H9 (cell line): ENCODE data around the gene KBTBD13. TPM values are rescaled to one million over a fixed set of nuclear protein-coding genes. Genes with fewer than 3 reads are reported as not detected.

Experiments
- DNase-seq: peaks from one replicate; pipeline ENCODE4 v3.0.0-alpha.2; 2017
- H2AFZ ChIP-seq: one replicate; pipeline ENCODE4 v1.6.1; 2013; ENCODE audit warnings: mild to moderate bottlenecking, low read length, control low read depth, moderate library complexity
- H2AK5ac ChIP-seq: 2 replicates; pipeline ENCODE4 v1.6.1; 2013; ENCODE audit warnings: low read length, control low read depth, mixed read lengths; ENCODE audit not compliant: insufficient read length
- H2BK120ac ChIP-seq: one replicate; pipeline ENCODE4 v1.6.1; 2013; ENCODE audit warnings: low read depth, mild to moderate bottlenecking, low read length, control low read depth, inconsistent platforms; ENCODE audit not compliant: poor library complexity, severe bottlenecking
- H2BK12ac ChIP-seq: 2 replicates; pipeline ENCODE4 v1.6.1; 2013; ENCODE audit warnings: low read length, control low read depth, mixed read lengths, low read depth; ENCODE audit not compliant: insufficient read length
- H2BK15ac ChIP-seq: 2 replicates; pipeline ENCODE4 v1.6.1; 2013; ENCODE audit warnings: low read depth, low read length, control low read depth
- H2BK20ac ChIP-seq: one replicate; pipeline ENCODE4 v1.6.1; 2013; ENCODE audit warnings: low read depth, mild to moderate bottlenecking, low read length, control low read depth, inconsistent platforms; ENCODE audit not compliant: poor library complexity, severe bottlenecking
- H2BK5ac ChIP-seq: 2 replicates; pipeline ENCODE4 v1.6.1; 2013; ENCODE audit warnings: low read length, control low read depth, mixed read lengths; ENCODE audit not compliant: insufficient read length
- H3K14ac ChIP-seq: 2 replicates; pipeline ENCODE4 v1.6.1; 2013; ENCODE audit warnings: low read length, control low read depth; ENCODE audit not compliant: insufficient read depth
- H3K18ac ChIP-seq: 2 replicates; pipeline ENCODE4 v1.6.1; 2013; ENCODE audit warnings: low read depth, mild to moderate bottlenecking, mixed read lengths, low read length, control low read depth; ENCODE audit not compliant: insufficient read length
- H3K23ac ChIP-seq: 2 replicates; pipeline ENCODE4 v1.6.1; 2013; ENCODE audit warnings: low read length, control low read depth, mixed read lengths, low read depth; ENCODE audit not compliant: insufficient read length
- H3K23me2 ChIP-seq: 2 replicates; pipeline ENCODE4 v1.6.1; 2013; ENCODE audit warnings: low read depth, mild to moderate bottlenecking, mixed read lengths, low read length, control low read depth; ENCODE audit not compliant: insufficient read length, poor library complexity, severe bottlenecking
- H3K27ac ChIP-seq: 2 replicates; pipeline ENCODE4 v1.5.1; 2013; ENCODE audit warnings: low read length, control low read depth, mixed read lengths, low read depth; ENCODE audit not compliant: insufficient read length
- H3K27me3 ChIP-seq: 2 replicates; pipeline ENCODE4 v1.6.1; 2013; ENCODE audit warnings: low read length, control low read depth, inconsistent platforms; ENCODE audit not compliant: insufficient read depth
- H3K4ac ChIP-seq: 2 replicates; pipeline ENCODE4 v1.6.1; 2013; ENCODE audit warnings: low read depth, mild to moderate bottlenecking, control low read depth, inconsistent platforms, low read length, moderate library complexity
- H3K4me1 ChIP-seq: 2 replicates; pipeline ENCODE4 v1.6.1; 2013; ENCODE audit warnings: low read length, control low read depth, inconsistent platforms; ENCODE audit not compliant: insufficient read depth
- H3K4me2 ChIP-seq: 2 replicates; pipeline ENCODE4 v1.6.1; 2013; ENCODE audit warnings: low read length, control low read depth, mixed read lengths; ENCODE audit not compliant: insufficient read length, insufficient read depth
- H3K56ac ChIP-seq: 2 replicates; pipeline ENCODE4 v1.6.1; 2013; ENCODE audit warnings: low read depth, mild to moderate bottlenecking, mixed read lengths, low read length, control low read depth; ENCODE audit not compliant: insufficient read length
- H3K79me1 ChIP-seq: 2 replicates; pipeline ENCODE4 v1.6.1; 2013; ENCODE audit warnings: low read depth, mild to moderate bottlenecking, moderate library complexity, low read length, control low read depth, inconsistent platforms; ENCODE audit not compliant: insufficient read depth, poor library complexity, severe bottlenecking
- H3K79me2 ChIP-seq: 2 replicates; pipeline ENCODE4 v1.6.1; 2013; ENCODE audit warnings: low read length, control low read depth, inconsistent platforms; ENCODE audit not compliant: insufficient read depth
- H3K9ac ChIP-seq: 2 replicates; pipeline ENCODE4 v1.6.1; 2013; ENCODE audit warnings: low read length, control low read depth, mixed read lengths; ENCODE audit not compliant: insufficient read length; ENCODE audit errors: extremely low read depth
- H3K9me3 ChIP-seq: one replicate; pipeline ENCODE4 v1.6.1; 2013; ENCODE audit warnings: low read depth, low read length, inconsistent platforms; ENCODE audit not compliant: control insufficient read depth
- H3T11ph ChIP-seq: one replicate; pipeline ENCODE4 v1.6.1; 2013; ENCODE audit warnings: mild to moderate bottlenecking, low read length, control low read depth, inconsistent platforms
- H4K20me1 ChIP-seq: one replicate; pipeline ENCODE4 v1.6.1; 2013; ENCODE audit not compliant: control insufficient read depth, insufficient read length, insufficient read depth
- H4K5ac ChIP-seq: 2 replicates; pipeline ENCODE4 v1.6.1; 2013; ENCODE audit warnings: low read depth, mild to moderate bottlenecking, mixed read lengths, low read length, control low read depth; ENCODE audit not compliant: insufficient read length
- H4K8ac ChIP-seq: replicated peaks from 2 replicates; pipeline ENCODE4 v1.6.1; 2013; ENCODE audit warnings: low read length, control low read depth, mixed read lengths, low read depth; ENCODE audit not compliant: insufficient read length
- H4K91ac ChIP-seq: 2 replicates; pipeline ENCODE4 v1.6.1; 2013; ENCODE audit warnings: low read depth, mild to moderate bottlenecking, moderate library complexity, mixed read lengths, low read length, control low read depth; ENCODE audit not compliant: insufficient read length
- H3K27ac Mint-ChIP-seq, 3 experiments: 2 replicates in 2 of 3; 3 replicates in 1 of 3; pipeline ENCODE4 v1.8.0; 2020 to 2021; ENCODE audit warnings: mixed read lengths in 3 of 3, mild to moderate bottlenecking in 1 of 3, moderate library complexity in 1 of 3
- H3K27me3 Mint-ChIP-seq: 2 replicates; pipeline ENCODE4 v1.8.0; 2021; ENCODE audit warnings: low read depth, mild to moderate bottlenecking, moderate library complexity, mixed read lengths
- H3K36me3 Mint-ChIP-seq, 3 experiments: 2 replicates in 2 of 3; 3 replicates in 1 of 3; pipeline ENCODE4 v1.8.0; 2020 to 2021; ENCODE audit warnings: low read depth in 3 of 3, mixed read lengths in 3 of 3; ENCODE audit not compliant: insufficient read depth in 1 of 3
- H3K4me1 Mint-ChIP-seq, 2 experiments: 2 replicates each; pipeline ENCODE4 v1.8.0; 2020; ENCODE audit warnings: mixed read lengths in 2 of 2
- H3K4me3 Mint-ChIP-seq, 2 experiments: 2 replicates in 1 of 2; 3 replicates in 1 of 2; pipeline ENCODE4 v1.8.0; 2020 to 2021; ENCODE audit warnings: mild to moderate bottlenecking in 2 of 2, mixed read lengths in 2 of 2, moderate library complexity in 1 of 2
- H3K9me3 Mint-ChIP-seq, 2 experiments: 2 replicates in 1 of 2; 3 replicates in 1 of 2; pipeline ENCODE4 v1.8.0; 2020; ENCODE audit warnings: mild to moderate bottlenecking in 2 of 2, mixed read lengths in 2 of 2, moderate library complexity in 1 of 2
- CTCF ChIP-seq: fragments of 200-600 bp; sonication (generic); conservative IDR thresholded peaks from 3 replicates; pipeline ENCODE4 v1.8.0; 2021; ENCODE audit warnings: antibody characterized with exemption, mild to moderate bottlenecking
- WGBS: extraction: QIAGEN DNeasy Blood & Tissue Kit; methylation state at CpG from one replicate; pipeline ENCODE4 v1.1.7; 2013; ENCODE audit warnings: missing lambda C conversion rate, low lambda C conversion rate, mixed read lengths; ENCODE audit not compliant: insufficient read length; ENCODE audit errors: extremely low coverage; 5-methylcytosine and 5-hydroxymethylcytosine counted together
- total RNA-seq: library from RNA; stranded (reverse); gene quantifications from 2 replicates; pipeline ENCODE4 v1.2.1, GENCODE V29; 2021

The KBTBD13 gene
- total RNA-seq, 1 experiment from 2014 or later, result not detected

- Histone ChIP-seq H3K27ac (no peak overlapping the region), H4K91ac (no peak overlapping the region), H3K14ac (no peak overlapping the region), H2BK120ac (no peak overlapping the region), H2AFZ (no peak overlapping the region), H3K79me1 (no peaks in the 10 kb centered on the region), H3K27me3 (no peaks in the 10 kb centered on the region), H4K5ac (no peak overlapping the region), H3K4ac (no peak overlapping the region), H3K56ac (no peak overlapping the region), H3K23me2 (no peaks in the 10 kb centered on the region), H4K8ac (no peak overlapping the region), H3K79me2 (no peaks in the 10 kb centered on the region), H3K9ac (no peak overlapping the region), H3K4me1 (no peaks in the 10 kb centered on the region; the same call in 1 of the 2 replicates), H3K4me2 (peak overlapping the region; percentile 83), H3T11ph (no peak overlapping the region), H4K20me1 (no peaks in the 10 kb centered on the region), H2BK20ac (no peak overlapping the region), H2BK12ac (no peak overlapping the region), H2BK5ac (no peak overlapping the region), H2BK15ac (no peak overlapping the region), H2AK5ac (no peak overlapping the region), H3K23ac (no peak overlapping the region), H3K9me3 (no peaks in the 10 kb centered on the region), H3K18ac (no peak overlapping the region)
- peaks cover 2 to 29% (median 28%) of the 10 kb centered on the region in 3 experiments; a peak in 5 of 7 replicates for H3K36me3 Mint-ChIP-seq
- H3K27ac Mint-ChIP-seq, result peak overlapping the region in 2 of 3 experiments; percentile 3 to 44; a peak in 3 of 7 replicates
- DNase-seq, result no peak
- peaks cover 16% of the 10 kb centered on the region in 2 experiments for H3K4me1 Mint-ChIP-seq
- TF ChIP-seq CTCF, result no peak
- H3K9me3 Mint-ChIP-seq, result no peaks in the 10 kb centered on the region
- WGBS, result no CpG with 5 or more reads among the region's 10 CpGs
- peak overlapping the region; percentile 71 to 83 for H3K4me3 Mint-ChIP-seq
- H3K27me3 Mint-ChIP-seq, result peaks cover 8% of the 10 kb centered on the region; the same call in 1 of the 2 replicates
Observed at GRCh38 chr15:65028338-65028737, 48.2 kb upstream of the KBTBD13 start.
